GM19193 (cell line): ENCODE measurements around the gene FRMD4A.

Experiments
- POLR2A ChIP-seq: IDR thresholded peaks from 4 replicates; pipeline ENCODE4 v1.6.1; 2011; ENCODE audit not compliant: insufficient read depth, insufficient read length; ENCODE audit errors: extremely low read depth

The FRMD4A gene

GRCh38 chr10:13684252-13684791 is 646.4 kb downstream of the FRMD4A start:
- TF ChIP-seq POLR2A = no peak

DNA sequence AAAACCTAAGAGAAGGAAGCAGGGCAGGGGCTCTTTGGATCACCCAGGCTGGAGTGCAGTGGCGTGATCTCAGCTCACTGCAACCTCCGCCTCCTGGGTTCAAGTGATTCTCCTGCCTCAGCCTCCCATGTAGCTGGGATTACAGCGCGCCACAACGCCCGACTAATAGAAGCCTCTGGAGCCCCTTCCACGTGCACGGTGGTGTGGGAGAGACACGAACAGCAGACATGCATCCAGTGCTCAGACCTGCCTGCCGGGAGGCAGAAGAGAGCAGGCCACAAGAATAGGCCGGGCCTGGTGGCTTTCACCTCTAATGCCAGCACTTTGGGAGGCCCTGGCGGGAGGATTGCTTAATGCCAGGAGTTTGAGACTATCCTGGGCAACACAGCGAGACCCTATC is 647.7 kb downstream of the FRMD4A start:
- no peak for TF ChIP-seq POLR2A

DNA sequence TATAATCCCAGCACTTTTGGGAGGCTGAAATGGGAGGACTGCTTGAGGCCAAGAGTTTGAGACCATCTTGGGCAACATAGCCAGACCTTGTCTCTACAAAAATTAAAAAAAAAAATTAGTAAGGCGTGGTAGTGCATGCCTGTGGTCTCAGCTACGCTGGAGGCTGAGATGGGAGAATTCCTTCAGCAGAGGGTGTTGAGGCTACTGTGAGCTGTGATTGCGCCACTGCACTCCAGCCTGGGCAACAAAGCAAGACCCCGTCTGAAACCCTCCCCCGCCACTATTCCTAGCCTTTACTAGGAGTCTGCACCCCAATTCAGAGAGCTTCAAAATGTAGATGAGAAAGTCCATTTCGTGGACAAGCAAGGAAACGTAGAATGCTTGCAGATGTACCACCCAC is 648.8 kb downstream of the FRMD4A start:
- no peak for TF ChIP-seq POLR2A

- no peak for TF ChIP-seq POLR2A
Observed at GRCh38 chr10:13681528-13681927, 649.2 kb downstream of the FRMD4A start.

GRCh38 chr10:13681095-13681494 is 649.6 kb downstream of the FRMD4A start:
- no peak for TF ChIP-seq POLR2A

DNA sequence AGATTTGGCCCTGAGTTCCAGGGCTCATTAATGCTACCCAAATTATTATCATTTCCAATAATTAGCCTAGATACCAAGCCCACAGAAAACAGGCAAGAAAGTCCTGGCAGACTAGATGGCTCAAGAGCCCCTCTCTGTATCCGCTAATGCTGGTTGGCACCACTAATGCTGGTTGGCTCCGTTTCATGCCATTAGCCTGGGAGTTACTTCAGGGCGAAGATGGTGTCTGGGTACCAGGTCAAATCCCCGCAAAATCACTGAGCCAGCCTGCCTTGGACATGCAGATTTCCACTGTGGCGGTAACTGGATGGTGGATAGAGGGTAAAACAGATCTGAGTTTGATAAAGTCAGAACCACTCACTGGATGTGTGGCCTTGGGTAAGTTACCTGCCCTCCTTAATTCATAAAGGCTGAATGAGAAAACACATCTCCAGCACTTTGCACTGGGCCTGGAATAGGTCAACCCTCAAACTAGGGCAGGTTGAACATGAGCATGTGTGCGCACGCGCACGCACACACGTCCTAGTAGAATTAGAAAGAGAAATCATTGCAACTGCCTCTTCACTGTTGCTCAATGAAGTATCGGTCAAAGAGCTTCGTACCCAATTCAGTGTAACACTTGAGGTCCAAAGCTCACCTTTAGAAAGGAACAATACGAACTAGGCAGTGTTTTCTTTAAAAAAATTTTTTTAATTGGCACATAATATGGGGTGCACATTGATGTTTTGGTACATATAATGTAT is 652.5 kb downstream of the FRMD4A start:
- no peak for TF ChIP-seq POLR2A

- TF ChIP-seq POLR2A = no peak
Observed at GRCh38 chr10:13674645-13675588, 655.8 kb downstream of the FRMD4A start.

DNA sequence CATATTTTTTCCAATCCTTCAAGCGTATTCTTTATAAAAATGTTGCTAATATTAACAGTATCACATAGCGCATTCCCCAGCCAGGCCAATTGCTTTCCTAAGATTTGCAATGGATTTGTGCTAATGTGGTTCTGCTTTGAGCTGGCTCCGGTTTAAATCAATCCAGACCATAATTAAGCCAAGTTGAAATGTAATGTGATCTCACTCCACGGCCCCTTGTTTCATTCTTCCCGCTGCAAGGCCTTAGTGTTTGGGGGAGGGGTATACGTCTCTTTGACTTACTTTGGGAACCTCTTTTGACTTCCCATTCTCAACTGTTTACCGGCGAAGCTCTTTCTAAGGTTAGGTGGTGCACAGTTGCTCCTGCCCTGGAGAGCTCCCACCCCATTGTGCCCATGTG is 657.6 kb downstream of the FRMD4A start:
- TF ChIP-seq POLR2A = no peak

- TF ChIP-seq POLR2A = no peak
Observed at GRCh38 chr10:13672548-13672947, 658.2 kb downstream of the FRMD4A start.

DNA sequence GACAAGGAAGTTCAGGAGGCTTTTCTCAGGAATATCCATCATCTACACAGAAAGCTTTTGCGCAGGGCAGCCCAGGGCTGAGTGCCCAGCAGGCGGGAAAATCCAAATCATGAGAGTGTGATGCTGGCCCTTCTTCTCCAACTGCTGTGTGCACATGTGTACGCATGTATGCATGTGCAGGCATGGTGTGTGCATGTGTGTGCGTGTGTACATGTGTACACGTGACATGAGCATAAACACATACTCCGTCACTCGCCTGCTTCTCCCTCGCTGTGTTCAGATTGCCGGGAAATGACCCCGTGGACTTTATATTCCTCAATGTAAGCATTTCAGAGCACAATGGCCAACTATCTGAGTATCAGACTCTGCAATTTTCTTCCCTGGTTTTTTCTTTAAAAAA is 658.8 kb downstream of the FRMD4A start:
- no peak for TF ChIP-seq POLR2A

DNA sequence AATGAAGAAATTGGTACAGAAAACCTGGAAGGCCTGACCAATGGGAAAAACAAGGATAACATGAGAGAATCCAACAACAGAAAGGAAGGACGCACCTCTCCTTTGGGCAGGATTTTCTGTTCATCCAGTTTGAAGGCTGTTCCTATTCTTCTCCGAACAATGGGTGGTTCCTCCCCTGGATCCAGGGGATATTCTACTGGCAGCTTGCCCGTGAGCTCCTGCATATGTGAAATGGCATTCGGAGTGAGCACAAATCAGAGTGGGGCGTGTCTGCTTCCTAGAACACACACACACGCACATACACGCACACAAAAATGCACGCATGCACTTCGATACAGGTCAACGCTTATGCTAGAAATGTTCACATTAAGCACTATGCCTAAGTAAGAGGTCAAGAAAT is 660.4 kb downstream of the FRMD4A start:
- no peak for TF ChIP-seq POLR2A

DNA sequence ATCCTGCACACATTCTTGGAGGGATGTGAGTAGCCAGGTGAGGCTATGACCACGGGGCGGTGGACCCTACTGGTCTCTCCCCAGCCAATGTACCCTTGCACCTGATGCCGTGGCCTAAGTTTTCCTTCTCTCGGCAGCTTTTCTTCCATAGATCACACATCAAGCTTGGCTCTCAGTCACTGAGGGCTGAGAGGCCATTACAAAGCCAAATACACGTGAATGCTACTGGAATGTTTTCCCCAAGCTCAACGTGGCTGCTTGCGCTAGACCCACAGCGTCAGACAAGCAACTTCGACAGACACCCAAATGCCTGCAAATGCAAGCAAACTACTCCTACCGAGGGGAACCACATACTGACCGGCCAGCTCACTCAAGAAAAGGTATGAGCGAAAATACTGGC is 660.8 kb downstream of the FRMD4A start:
- no peak for TF ChIP-seq POLR2A

DNA sequence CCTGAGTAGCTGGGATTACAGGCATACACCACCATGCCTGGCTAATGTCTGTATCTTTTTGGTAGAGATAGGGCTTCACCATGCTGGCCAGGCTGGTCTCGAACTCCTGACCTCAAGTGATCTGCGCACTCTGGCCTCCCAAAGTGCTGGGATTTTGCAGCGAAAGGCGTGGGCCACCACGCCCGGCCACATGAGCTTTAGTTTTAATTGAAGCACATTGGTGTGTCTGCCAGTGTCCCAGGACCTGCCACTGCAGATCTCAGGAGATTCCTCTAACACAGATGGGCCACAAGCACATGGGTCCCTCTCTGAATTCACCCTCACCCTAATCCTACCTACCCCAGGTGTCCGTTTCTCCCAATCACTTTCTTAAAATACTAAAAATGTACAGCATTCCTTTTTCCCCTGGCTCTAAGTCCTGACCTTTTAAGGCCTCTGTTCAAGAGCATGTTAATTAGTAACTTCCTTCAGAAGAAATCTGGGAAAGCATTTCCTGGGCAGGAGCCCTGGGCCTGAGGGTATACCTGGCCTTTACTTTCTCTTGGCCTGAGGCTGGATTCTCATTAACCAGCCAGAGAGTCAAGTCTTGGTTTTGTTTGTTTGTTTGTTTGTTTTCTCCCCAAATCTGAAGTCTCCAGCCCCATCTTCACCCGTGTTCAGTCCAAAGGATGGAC is 661.4 kb downstream of the FRMD4A start:
- no peak for TF ChIP-seq POLR2A

- TF ChIP-seq POLR2A = no peak
Observed at GRCh38 chr10:13668126-13668525, 662.6 kb downstream of the FRMD4A start.
